Renal cortex interstitium (tissue), 11 donors: ENCODE measurements around the gene NKX2-3. TPM values are rescaled to one million over a fixed set of nuclear protein-coding genes. Genes with fewer than 3 reads are reported as not detected.

Experiments used
- DNase-seq, 11 donors: peaks; one replicate each; pipeline ENCODE4 v3.0.0-alpha.2; 2013; ENCODE audit warnings: low read depth in 9 of 11, low spot score in 4 of 11; ENCODE audit errors: extremely low read depth in 1 of 11
- polyA plus RNA-seq, 3 donors: library from polyadenylated mRNA; unstranded; fragments of 120-200 nt; gene quantifications; one replicate each; pipeline ENCODE4 v1.2.1, GENCODE V29; 2013; ENCODE audit not compliant: insufficient read length in 3 of 3

NKX2-3 gene
- polyA plus RNA-seq, 3 donors, result 0.08 TPM; not detected in 2

GRCh38 chr10:99536338-99537085 lies 3.8 kb downstream of the NKX2-3 start:
- DNase-seq, result no peak

- no peak for DNase-seq
Observed at GRCh38 chr10:99537086-99537988, 4.6 kb downstream of the NKX2-3 start.

GRCh38 chr10:99537989-99538917 lies 5.5 kb downstream of the NKX2-3 start:
- DNase-seq, result no peak

- no peak for DNase-seq
Observed at GRCh38 chr10:99539120-99539519, 6.4 kb downstream of the NKX2-3 start.

GRCh38 chr10:99539820-99540219 lies 7.1 kb downstream of the NKX2-3 start:
- no peak for DNase-seq

- no peak for DNase-seq
Observed at GRCh38 chr10:99540306-99540656, 7.5 kb downstream of the NKX2-3 start.

GRCh38 chr10:99540657-99541531 lies 8.2 kb downstream of the NKX2-3 start:
- DNase-seq, result no peak

GRCh38 chr10:99544322-99544721 lies 11.6 kb downstream of the NKX2-3 start:
- no peak for DNase-seq

GRCh38 chr10:99548041-99548530 lies 15.3 kb downstream of the NKX2-3 start:
- DNase-seq, result no peak

GRCh38 chr10:99551158-99551557 lies 18.4 kb downstream of the NKX2-3 start:
- DNase-seq, result no peak

GRCh38 chr10:99551616-99552015 lies 18.9 kb downstream of the NKX2-3 start:
- no peak for DNase-seq

- DNase-seq, result no peak
Observed at GRCh38 chr10:99555371-99555770, 22.6 kb downstream of the NKX2-3 start.

GRCh38 chr10:99555825-99556523 lies 23.2 kb downstream of the NKX2-3 start:
- DNase-seq, result no peak

- DNase-seq, result no peak
Observed at GRCh38 chr10:99557044-99557443, 24.3 kb downstream of the NKX2-3 start.

GRCh38 chr10:99558708-99559107 lies 26.0 kb downstream of the NKX2-3 start:
- no peak for DNase-seq

- DNase-seq, result peak in 1 of 11 donors; percentile 33
Observed at GRCh38 chr10:99560277-99561126, 27.8 kb downstream of the NKX2-3 start.

- no peak for DNase-seq
Observed at GRCh38 chr10:99562631-99563030, 29.9 kb downstream of the NKX2-3 start.
